A549 (cell line): ENCODE results near the gene ADCY2. TPM values are rescaled to one million over a fixed set of nuclear protein-coding genes. Genes with fewer than 3 reads are reported as not detected.

Source experiments
- ATAC-seq, 2 experiments: fragments of 200-7000 bp in 1 of 2; fragments of >200 bp in 1 of 2; cut with Nextera tagmentation in 1 of 2; cut with Tn5 transposase in 1 of 2; 3 replicates each; pipeline versions ENCODE4 v1.8.0 to v1.9.1; 2018 to 2020; ENCODE audit warnings: mild to moderate bottlenecking in 1 of 2, moderate library complexity in 1 of 2
- CTCF ChIA-PET: fragments of 300-600 bp; sonication (Branson Sonifier 250); formaldehyde crosslinking; extraction: SDS; loops from one replicate; lab custom pipeline; 2021; ENCODE audit warnings: antibody characterized with exemption, inconsistent platforms; lab: Yijun Ruan, JAX
- POLR2A ChIA-PET: fragments of 350-600 bp; formaldehyde crosslinking; extraction: SDS; loops from one replicate; lab custom pipeline; 2021; ENCODE audit warnings: antibody characterized with exemption, inconsistent platforms; lab: Yijun Ruan, JAX
- DNase-seq, 2 experiments: peaks; one replicate each; pipeline versions ENCODE4 v3.0.0 to v3.0.0-alpha.2; 2011 to 2016; ENCODE audit warnings: low read depth in 1 of 2, low spot score in 1 of 2
- FAIRE-seq: peaks from 2 replicates; lab custom pipeline; 2011; peaks lifted over from hg19 to GRCh38; lab: Jason Lieb, UNC
- H3K27ac ChIP-seq, 2 experiments: fragments of >200 bp; sonication (Bioruptor Twin); formaldehyde crosslinking; 3 replicates each; pipeline ENCODE4 v1.5.1; 2016 to 2017
- H3K4me1 ChIP-seq: fragments of >200 bp; sonication (Bioruptor Twin); formaldehyde crosslinking; 3 replicates; pipeline ENCODE4 v1.6.1; 2016
- H3K4me2 ChIP-seq: fragments of >200 bp; sonication (Bioruptor Twin); formaldehyde crosslinking; 3 replicates; pipeline ENCODE4 v1.6.1; 2016
- H3K4me3 ChIP-seq: fragments of >200 bp; sonication (Bioruptor Twin); formaldehyde crosslinking; 3 replicates; pipeline ENCODE4 v1.5.1; 2016
- H3K9me3 ChIP-seq: fragments of >200 bp; sonication (Bioruptor Twin); formaldehyde crosslinking; 3 replicates; pipeline ENCODE4 v1.6.1; 2016
- BCL3 ChIP-seq: fragments of >200 bp; sonication (Bioruptor Twin); formaldehyde crosslinking; IDR thresholded peaks from 3 replicates; pipeline ENCODE4 v1.6.1; 2016
- CEBPB ChIP-seq, 2 experiments: fragments of >200 bp in 1 of 2; sonication (Bioruptor Twin) in 1 of 2; formaldehyde crosslinking in 1 of 2; IDR thresholded peaks; 2 replicates each; pipeline ENCODE4 v1.6.1; 2012 to 2016
- CHD2 ChIP-seq: fragments of 150-350 bp; IDR thresholded peaks from 2 replicates; pipeline ENCODE4 v1.6.1; 2014; ENCODE audit warnings: low read length; ENCODE audit not compliant: partially characterized antibody
- FOSB ChIP-seq: fragments of 250-450 bp; sonication (Bioruptor Pico); IDR thresholded peaks from 2 replicates; pipeline ENCODE4 v1.5.0; 2020; ENCODE audit warnings: mild to moderate bottlenecking, moderate library complexity
- HEYL ChIP-seq: fragments of 250-450 bp; sonication (Bioruptor Pico); IDR thresholded peaks from 2 replicates; pipeline ENCODE4 v1.8.0; 2021; ENCODE audit warnings: mild to moderate bottlenecking, moderate library complexity
- KDM1A ChIP-seq: fragments of 200-600 bp; sonication (generic); IDR thresholded peaks from 2 replicates; pipeline ENCODE4 v1.6.1; 2016; ENCODE audit warnings: low read depth, mild to moderate bottlenecking
- MAFK ChIP-seq: fragments of 450-650 bp; IDR thresholded peaks from 2 replicates; pipeline ENCODE4 v1.6.1; 2014; ENCODE audit not compliant: partially characterized antibody
- MAX ChIP-seq: IDR thresholded peaks from 2 replicates; pipeline ENCODE4 v1.6.1; 2012
- MAZ ChIP-seq: fragments of 150-350 bp; IDR thresholded peaks from 2 replicates; pipeline ENCODE4 v1.6.1; 2014; ENCODE audit warnings: antibody characterized with exemption, low read depth, low read length, borderline replicate concordance
- MYC ChIP-seq: IDR thresholded peaks from 2 replicates; pipeline ENCODE4 v1.6.1; 2012; ENCODE audit warnings: mild to moderate bottlenecking, inconsistent platforms, low read length, improper control_type of control experiment, borderline replicate concordance
- NFE2L2 ChIP-seq: fragments of 150-350 bp; conservative IDR thresholded peaks from 2 replicates; pipeline ENCODE4 v1.6.1; 2014; ENCODE audit warnings: low read length
- NR3C1 ChIP-seq: fragments of >200 bp; sonication (Bioruptor Twin); formaldehyde crosslinking; IDR thresholded peaks from 3 replicates; pipeline ENCODE4 v1.6.1; 2017
- PHF8 ChIP-seq: fragments of 200-600 bp; sonication (generic); IDR thresholded peaks from 2 replicates; pipeline ENCODE4 v1.6.1; 2016; ENCODE audit warnings: low read depth, mild to moderate bottlenecking, antibody characterized with exemption, moderate library complexity, borderline replicate concordance
- RARB ChIP-seq: fragments of 250-450 bp; sonication (Bioruptor Pico); IDR thresholded peaks from 2 replicates; pipeline ENCODE4 v1.8.0; 2021; ENCODE audit warnings: mild to moderate bottlenecking, moderate library complexity
- RNF2 ChIP-seq: fragments of 200-600 bp; sonication (generic); IDR thresholded peaks from 2 replicates; pipeline ENCODE4 v1.6.1; 2016; ENCODE audit warnings: low read depth, mild to moderate bottlenecking, antibody characterized with exemption, moderate library complexity, borderline replicate concordance
- TP53 ChIP-seq: fragments of 250-450 bp; sonication (Bioruptor Pico); IDR thresholded peaks from 2 replicates; pipeline ENCODE4 v1.5.0; 2021; ENCODE audit warnings: mild to moderate bottlenecking, moderate library complexity
- USF2 ChIP-seq: fragments of 450-650 bp; IDR thresholded peaks from 2 replicates; pipeline ENCODE4 v1.6.1; 2014; ENCODE audit warnings: antibody characterized with exemption
- ZFP36 ChIP-seq: fragments of 450-650 bp; IDR thresholded peaks from 2 replicates; pipeline ENCODE4 v1.6.1; 2014; ENCODE audit warnings: borderline replicate concordance; ENCODE audit not compliant: partially characterized antibody
- WGBS: methylation state at CpG from one replicate; pipeline ENCODE4 v1.1.6; 2017; ENCODE audit errors: missing lambda C conversion rate; 5-methylcytosine and 5-hydroxymethylcytosine counted together
- polyA minus RNA-seq: library from RNA; depleted of rRNA, polyadenylated mRNA; stranded (reverse); fragments of >200 nt; gene quantifications from 2 replicates; pipeline ENCODE4 v1.2.3, GENCODE V29; 2011; rRNA and poly(A)+ RNA removed
- polyA plus RNA-seq, 4 experiments: library from polyadenylated mRNA; depleted of rRNA in 3 of 4; stranded (reverse); fragments of >200 nt; fragmentation: RNase III in 1 of 4; extraction: RNeasy Plus Mini Kit Qiagen cat#74134 plus additional on column Dnase treatment in 1 of 4; gene quantifications; 2 replicates in 3 of 4; 3 replicates in 1 of 4; pipeline ENCODE4 v1.2.3, GENCODE V29; 2011 to 2017
- TF ChIP-seq, protein P1 (sequence below): IDR thresholded peaks from 2 replicates; pipeline ENCODE4 v1.6.1; 2012
- TF ChIP-seq, protein P2 (sequence below): fragments of 250-450 bp; sonication (Bioruptor Pico); IDR thresholded peaks from 2 replicates; pipeline ENCODE4 v1.5.0; 2021; ENCODE audit warnings: mild to moderate bottlenecking, moderate library complexity, borderline replicate concordance
- TF ChIP-seq, protein P3 (sequence below): fragments of >200 bp; sonication (Bioruptor Twin); formaldehyde crosslinking; IDR thresholded peaks from 2 replicates; pipeline ENCODE4 v1.6.1; 2016

ADCY2 gene
- polyA plus RNA-seq (2011; rRNA removed) (not detected in 2 replicates), polyA plus RNA-seq (2017; fragmentation: RNase III; extraction: RNeasy Plus Mini Kit Qiagen cat#74134 plus additional on column Dnase treatment) (not detected in 3 replicates), polyA minus RNA-seq (not detected in 2 replicates)
- not detected in 2 replicates for polyA plus RNA-seq (2012; cell fraction: cytosol; rRNA removed)
- not detected in 2 replicates for polyA plus RNA-seq (2012; cell fraction: nucleus; rRNA removed)

DNA sequence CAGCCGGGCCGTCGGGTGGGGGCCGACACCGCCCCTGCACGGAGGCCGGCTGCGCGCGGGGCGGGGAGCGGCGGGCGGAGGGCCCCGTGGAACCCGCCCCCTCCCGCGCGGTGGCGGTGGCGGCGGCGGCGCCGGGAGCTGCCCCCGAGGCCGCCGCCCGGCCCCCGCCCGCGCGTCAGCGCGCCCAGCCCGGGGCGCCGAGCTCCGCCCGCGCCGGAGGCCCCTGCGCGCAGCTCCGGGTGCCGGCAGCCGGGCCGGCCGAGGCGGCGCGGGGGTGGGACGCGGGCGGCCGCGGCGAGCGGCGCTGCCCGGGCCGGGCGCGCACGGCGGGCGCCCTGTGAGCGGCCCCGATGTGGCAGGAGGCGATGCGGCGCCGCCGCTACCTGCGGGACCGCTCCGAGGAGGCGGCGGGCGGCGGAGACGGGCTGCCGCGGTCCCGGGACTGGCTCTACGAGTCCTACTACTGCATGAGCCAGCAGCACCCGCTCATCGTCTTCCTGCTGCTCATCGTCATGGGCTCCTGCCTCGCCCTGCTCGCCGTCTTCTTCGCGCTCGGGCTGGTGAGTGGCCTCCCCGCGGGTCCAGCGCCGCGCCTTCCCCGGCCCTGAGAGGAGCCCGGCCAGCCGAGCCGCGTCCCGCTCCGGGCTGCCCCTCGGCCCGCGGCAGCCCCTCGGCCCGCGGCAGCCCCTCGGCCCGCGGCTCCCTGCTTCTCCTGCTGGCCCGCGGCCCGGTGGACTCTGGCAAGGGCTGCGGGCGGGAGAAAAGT, at the start of gene ADCY2:
Gene ADCY2 (plus strand): TSS at position 192 of the 766 bp plus-strand sequence. CDS start 159 bp downstream, at position 351.
- Histone ChIP-seq H3K4me1 (no peaks in the 10 kb centered on the region), H3K4me3 (peak within 1 kb of the TSS; percentile 41), H3K9me3 (no peaks in the 10 kb centered on the region), H3K4me2 (peak within 1 kb of the TSS; percentile 82), H3K27ac (no peak within 1 kb of the TSS)
- TF ChIP-seq BCL3 (no peak), HEYL (CRISPR knock-in tag) (no peak), NFE2L2 (no peak)
- ATAC-seq, result peak; percentile 62 to 66
- POLR2A ChIA-PET, result no interaction called here
- 0% methylated on average over 1 of the region's 121 CpGs for WGBS
- FAIRE-seq, result no peak
- CTCF ChIA-PET, result no interaction called here
- no peak for DNase-seq

GRCh38 chr5:7347377-7347776, 48.6 kb upstream of the ADCY2 start:
- Histone ChIP-seq H3K4me2 (no peak overlapping the region), H3K9me3 (no peaks in the 10 kb centered on the region), H3K27ac (no peak overlapping the region), H3K4me1 (no peaks in the 10 kb centered on the region), H3K4me3 (no peak overlapping the region)
- DNase-seq, result no peak
- TF ChIP-seq MAZ (no peak), CHD2 (no peak), MYC (no peak), CEBPB (IDR thresholded peaks at IDR 0.05) (no peak), KDM1A (no peak), ZFP36 (no peak), HEYL (CRISPR knock-in tag) (no peak), MAX (no peak), MAFK (no peak), RARB (CRISPR knock-in tag) (no peak)
- TF ChIP-seq, protein P1, sequence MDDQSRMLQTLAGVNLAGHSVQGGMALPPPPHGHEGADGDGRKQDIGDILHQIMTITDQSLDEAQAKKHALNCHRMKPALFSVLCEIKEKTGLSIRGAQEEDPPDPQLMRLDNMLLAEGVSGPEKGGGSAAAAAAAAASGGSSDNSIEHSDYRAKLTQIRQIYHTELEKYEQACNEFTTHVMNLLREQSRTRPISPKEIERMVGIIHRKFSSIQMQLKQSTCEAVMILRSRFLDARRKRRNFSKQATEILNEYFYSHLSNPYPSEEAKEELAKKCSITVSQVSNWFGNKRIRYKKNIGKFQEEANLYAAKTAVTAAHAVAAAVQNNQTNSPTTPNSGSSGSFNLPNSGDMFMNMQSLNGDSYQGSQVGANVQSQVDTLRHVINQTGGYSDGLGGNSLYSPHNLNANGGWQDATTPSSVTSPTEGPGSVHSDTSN, result no peak
- 11% methylated on average over 6 of the region's 6 CpGs for whole genome bisulfite sequencing
- ATAC-seq, result no peak
- FAIRE-seq, result no peak
- ChIA-PET CTCF (no interaction called here), POLR2A (no interaction called here)

- ChIA-PET CTCF (no interaction called here), POLR2A (no interaction called here)
- Histone ChIP-seq H3K4me1 (no peaks in the 10 kb centered on the region), H3K4me2 (no peak overlapping the region), H3K4me3 (no peak overlapping the region), H3K27ac (no peak overlapping the region), H3K9me3 (no peaks in the 10 kb centered on the region)
- no peak for ATAC-seq
- 8% methylated on average over 8 of the region's 8 CpGs for WGBS
- no peak for DNase-seq
- no peak for TF ChIP-seq TP53 (CRISPR knock-in tag)
- no peak for TF ChIP-seq PHF8
- no peak for TF ChIP-seq HEYL (CRISPR knock-in tag)
- FAIRE-seq, result no peak
These were observed 47.6 kb upstream of the ADCY2 start for GRCh38 chr5:7348168-7348854.

DNA sequence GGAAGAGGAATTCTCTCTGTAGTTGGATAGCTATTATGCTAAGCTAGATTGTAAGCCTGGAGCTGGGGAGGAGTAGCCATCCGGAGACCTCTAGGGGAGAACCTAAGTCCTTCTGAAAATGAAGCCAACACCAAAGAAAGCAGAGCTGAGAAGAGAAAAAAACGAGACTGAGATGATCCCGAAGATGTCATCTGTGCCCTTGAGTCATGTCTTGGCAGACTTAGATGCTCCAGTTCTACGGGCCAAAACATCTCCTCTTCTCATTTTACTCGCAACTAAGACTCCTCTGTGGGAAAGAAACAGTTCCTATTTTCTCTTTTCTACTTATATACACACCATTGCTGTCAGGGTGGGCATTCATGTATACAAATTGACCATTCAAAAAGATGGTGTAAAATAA, 34.3 kb upstream of the ADCY2 start:
- no peak for FAIRE-seq
- Histone ChIP-seq H3K9me3 (no peaks in the 10 kb centered on the region), H3K4me3 (no peak overlapping the region), H3K4me1 (no peaks in the 10 kb centered on the region), H3K4me2 (no peak overlapping the region), H3K27ac (no peak overlapping the region)
- no peak for ATAC-seq
- WGBS, result under 1% methylated on average over 5 of the region's 5 CpGs
- ChIA-PET CTCF (no interaction called here), POLR2A (no interaction called here)
- TF ChIP-seq RNF2, result no peak
- TF ChIP-seq FOSB (CRISPR knock-in tag), result no peak
- TF ChIP-seq, protein P2, sequence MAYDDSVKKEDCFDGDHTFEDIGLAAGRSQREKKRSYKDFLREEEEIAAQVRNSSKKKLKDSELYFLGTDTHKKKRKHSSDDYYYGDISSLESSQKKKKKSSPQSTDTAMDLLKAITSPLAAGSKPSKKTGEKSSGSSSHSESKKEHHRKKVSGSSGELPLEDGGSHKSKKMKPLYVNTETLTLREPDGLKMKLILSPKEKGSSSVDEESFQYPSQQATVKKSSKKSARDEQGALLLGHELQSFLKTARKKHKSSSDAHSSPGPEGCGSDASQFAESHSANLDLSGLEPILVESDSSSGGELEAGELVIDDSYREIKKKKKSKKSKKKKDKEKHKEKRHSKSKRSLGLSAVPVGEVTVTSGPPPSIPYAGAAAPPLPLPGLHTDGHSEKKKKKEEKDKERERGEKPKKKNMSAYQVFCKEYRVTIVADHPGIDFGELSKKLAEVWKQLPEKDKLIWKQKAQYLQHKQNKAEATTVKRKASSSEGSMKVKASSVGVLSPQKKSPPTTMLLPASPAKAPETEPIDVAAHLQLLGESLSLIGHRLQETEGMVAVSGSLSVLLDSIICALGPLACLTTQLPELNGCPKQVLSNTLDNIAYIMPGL (CRISPR knock-in tag), result no peak
- no peak for TF ChIP-seq MAZ
- TF ChIP-seq USF2, result no peak
- TF ChIP-seq, protein P3, sequence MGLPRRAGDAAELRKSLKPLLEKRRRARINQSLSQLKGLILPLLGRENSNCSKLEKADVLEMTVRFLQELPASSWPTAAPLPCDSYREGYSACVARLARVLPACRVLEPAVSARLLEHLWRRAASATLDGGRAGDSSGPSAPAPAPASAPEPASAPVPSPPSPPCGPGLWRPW, result no peak
- TF ChIP-seq NR3C1, result no peak
- TF ChIP-seq TP53 (CRISPR knock-in tag), result no peak
- no peak for TF ChIP-seq CEBPB (IDR thresholded peaks at IDR 0.05)
- no peak for DNase-seq
